ENCODE results near the gene CFAP53. TPM values are rescaled to one million over a fixed set of nuclear protein-coding genes. Genes with fewer than 3 reads are reported as not detected.
A peak's percentile ranks its signal among the peaks of the same experiment; 100 is the strongest.

The CFAP53 gene
- total RNA-seq, 1 donor from 2014 or later, result 0.16 TPM

DNA sequence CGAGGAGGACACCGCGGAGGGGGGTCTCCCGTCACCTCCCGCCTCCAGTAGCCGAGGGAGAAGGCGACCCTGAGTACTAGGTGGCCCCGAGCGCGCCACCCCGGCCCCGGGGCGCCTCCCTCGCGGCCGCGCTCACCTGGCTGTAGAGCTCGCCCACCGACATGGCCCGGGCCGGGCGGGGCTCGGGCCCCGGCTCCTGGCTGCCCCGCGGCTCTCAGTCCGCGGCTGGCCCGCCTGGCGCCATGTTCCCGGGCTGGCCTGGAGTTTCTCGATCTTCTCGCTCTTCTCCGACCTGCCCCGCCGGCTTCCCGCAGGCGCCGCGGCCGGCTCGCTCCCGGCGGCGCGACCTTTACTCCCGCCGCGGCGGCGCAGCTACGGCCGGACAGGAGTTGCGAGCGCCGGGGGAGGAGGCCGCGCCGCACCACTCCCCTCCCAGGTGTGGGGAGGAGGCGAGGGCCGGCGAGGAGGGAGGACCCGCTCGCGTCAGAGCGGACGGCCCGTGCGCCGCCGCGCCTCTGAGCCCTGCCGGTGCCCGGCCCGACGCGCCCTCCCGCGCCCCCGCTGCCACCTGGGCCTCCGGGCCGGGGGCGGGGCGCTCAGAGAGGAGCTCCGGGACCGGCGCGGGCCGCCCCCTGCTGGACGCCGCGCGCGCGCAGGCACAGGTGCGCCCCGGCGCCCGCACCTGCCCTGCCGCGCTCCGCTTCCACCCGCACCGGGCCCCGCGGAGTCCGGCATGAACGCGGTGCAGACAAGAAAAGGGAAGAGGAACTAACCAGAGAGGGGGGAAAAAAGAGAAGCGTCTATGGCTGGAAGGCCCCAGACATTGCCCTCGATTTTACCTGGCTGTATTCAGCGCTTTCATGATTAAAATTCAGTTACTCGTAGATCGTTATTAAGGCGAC, 71.4 kb downstream of the CFAP53 start, which contains the start of gene MYO5B:
Gene MYO5B (minus strand): TSS at position 517 of the 902 bp plus-strand sequence. CDS start 354 bp downstream, at position 163.
- H3K36me3 ChIP-seq, result no peaks in the 10 kb centered on the region
- H3K27ac ChIP-seq (replicated peaks), result no peak within 1 kb of the TSS
- DNase-seq, result peak; percentile 33
- H3K9me3 ChIP-seq (replicated peaks), result no peaks in the 10 kb centered on the region
- H3K4me1 ChIP-seq, result peaks cover 21% of the 10 kb centered on the region
- intact Hi-C loops (cut with micrococcal nuclease), result no loop called here
- TF ChIP-seq, protein P1, sequence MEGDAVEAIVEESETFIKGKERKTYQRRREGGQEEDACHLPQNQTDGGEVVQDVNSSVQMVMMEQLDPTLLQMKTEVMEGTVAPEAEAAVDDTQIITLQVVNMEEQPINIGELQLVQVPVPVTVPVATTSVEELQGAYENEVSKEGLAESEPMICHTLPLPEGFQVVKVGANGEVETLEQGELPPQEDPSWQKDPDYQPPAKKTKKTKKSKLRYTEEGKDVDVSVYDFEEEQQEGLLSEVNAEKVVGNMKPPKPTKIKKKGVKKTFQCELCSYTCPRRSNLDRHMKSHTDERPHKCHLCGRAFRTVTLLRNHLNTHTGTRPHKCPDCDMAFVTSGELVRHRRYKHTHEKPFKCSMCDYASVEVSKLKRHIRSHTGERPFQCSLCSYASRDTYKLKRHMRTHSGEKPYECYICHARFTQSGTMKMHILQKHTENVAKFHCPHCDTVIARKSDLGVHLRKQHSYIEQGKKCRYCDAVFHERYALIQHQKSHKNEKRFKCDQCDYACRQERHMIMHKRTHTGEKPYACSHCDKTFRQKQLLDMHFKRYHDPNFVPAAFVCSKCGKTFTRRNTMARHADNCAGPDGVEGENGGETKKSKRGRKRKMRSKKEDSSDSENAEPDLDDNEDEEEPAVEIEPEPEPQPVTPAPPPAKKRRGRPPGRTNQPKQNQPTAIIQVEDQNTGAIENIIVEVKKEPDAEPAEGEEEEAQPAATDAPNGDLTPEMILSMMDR (IDR thresholded peaks at IDR 0.05; ENCODE audit: borderline replicate concordance), result peak; percentile 58
- peaks cover 100% of the 10 kb centered on the region for H3K27me3 ChIP-seq (ENCODE audit: low read depth)
- H3K4me3 ChIP-seq, result peak within 1 kb of the TSS; percentile 71

DNA sequence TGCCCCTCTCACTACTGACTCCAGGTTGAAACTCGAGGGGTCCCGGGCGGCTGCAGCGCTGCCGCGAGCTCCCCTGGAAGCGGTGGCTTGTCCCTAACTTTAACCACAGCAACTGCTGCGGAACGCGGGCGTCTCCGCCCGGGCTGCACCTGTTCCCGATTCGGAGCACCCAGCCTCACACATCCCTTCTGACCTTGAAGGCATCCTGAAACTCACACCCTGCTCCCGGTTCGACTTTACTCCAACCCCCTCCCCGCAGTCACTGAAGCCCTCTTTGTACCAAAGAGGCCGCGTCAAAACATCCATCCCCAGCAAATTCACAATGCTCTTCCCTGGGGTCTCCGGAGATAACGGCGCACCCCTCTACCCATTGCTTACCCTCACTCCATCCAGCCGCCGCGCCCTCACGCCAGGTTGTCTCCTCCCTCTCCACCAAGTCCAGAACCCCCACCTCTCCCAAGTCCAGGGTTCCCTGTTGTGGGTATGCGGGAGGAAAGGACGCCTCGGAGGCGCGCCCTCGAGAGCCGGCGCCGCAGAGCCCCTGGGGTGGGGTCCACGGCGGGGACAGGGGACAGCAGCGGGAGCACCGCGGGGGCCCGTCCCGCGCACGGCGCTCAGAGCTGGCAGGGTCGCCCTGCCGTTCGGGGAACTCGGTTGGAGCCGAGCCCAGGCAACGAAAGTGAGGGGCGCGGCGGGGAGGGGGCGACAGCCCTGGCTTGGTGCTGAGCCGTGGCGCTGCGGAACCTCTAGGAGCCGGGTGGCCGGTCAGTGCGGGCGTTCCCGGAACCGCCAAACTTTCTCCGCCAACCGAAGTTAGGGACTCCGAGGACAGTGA, 72.3 kb downstream of the CFAP53 start:
- TF ChIP-seq, protein P1 (IDR thresholded peaks at IDR 0.05; ENCODE audit: borderline replicate concordance), result no peak
- no peak for DNase-seq
- H3K4me3 ChIP-seq, result peak overlapping the region; percentile 71
- H3K4me1 ChIP-seq, result peaks cover 21% of the 10 kb centered on the region
- no peaks in the 10 kb centered on the region for H3K9me3 ChIP-seq (replicated peaks)
- peaks cover 100% of the 10 kb centered on the region for H3K27me3 ChIP-seq (ENCODE audit: low read depth)
- H3K36me3 ChIP-seq, result no peaks in the 10 kb centered on the region
- intact Hi-C loops (cut with micrococcal nuclease), result no loop called here
- H3K27ac ChIP-seq (replicated peaks), result no peak overlapping the region

DNA sequence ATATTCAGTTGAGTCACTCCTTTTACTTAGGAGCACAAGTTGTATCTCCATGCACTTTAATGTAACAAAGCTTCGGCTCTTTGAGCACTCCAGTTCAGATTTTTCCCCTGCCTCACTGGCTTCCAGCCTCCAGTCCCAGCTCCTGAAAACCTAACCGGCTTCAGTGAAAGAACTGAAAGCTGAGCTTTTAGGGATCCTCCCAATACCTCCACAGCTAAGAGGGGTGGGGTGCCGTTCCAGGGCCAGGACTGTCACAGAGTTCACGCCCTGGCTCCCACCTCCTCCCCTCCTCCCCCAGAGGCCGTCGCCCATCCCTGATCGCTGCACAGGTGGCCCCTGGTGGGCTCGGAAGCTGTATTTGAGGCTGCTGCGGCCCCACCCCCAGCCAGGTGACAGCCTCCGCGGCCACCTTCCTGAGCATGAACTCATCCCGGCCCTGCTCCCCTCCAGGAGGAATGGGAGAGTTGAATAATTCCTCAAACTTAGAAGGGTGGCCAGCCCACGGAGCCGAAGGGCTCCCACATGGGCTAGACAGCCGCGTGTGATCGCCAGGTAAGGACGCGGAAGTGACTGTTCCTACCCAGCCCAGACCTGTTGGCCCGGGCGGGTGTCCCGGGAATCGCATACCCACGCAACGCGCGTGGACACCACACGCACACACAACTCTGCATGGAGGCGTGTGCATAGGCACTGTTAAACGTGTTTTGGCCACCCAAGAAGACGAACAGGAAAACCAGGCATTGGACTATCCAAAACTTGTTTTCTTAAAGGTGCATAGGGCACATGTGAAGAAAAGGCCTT, 73.1 kb downstream of the CFAP53 start:
- Histone ChIP-seq H3K9me3 (replicated peaks) (no peaks in the 10 kb centered on the region), H3K4me1 (peaks cover 21% of the 10 kb centered on the region), H3K27me3 (ENCODE audit: low read depth) (peaks cover 94% of the 10 kb centered on the region), H3K27ac (replicated peaks) (no peak overlapping the region), H3K4me3 (peak overlapping the region; percentile 71), H3K36me3 (no peaks in the 10 kb centered on the region)
- TF ChIP-seq, protein P1 (IDR thresholded peaks at IDR 0.05; ENCODE audit: borderline replicate concordance), result no peak
- intact Hi-C loops (cut with micrococcal nuclease), result no loop called here
- DNase-seq, result no peak

DNA sequence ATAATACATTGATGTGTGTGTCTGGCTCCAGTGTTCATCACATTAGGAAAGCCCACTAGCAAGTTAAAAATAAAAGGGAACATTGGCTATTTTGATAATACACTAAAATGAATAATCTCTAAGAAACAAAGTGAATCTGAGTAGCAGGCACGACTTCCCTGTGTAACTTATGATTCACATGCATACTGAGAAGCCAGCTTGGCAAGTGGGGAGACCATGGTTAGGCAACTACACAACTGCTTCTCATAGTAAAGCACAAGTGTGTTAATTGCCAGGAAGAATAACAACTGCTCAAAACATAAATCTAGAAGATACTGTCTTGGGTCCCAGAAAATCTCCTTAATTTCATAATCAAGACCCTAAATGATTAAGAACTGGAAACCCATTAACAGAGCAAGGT, 75.4 kb downstream of the CFAP53 start:
- no peak for DNase-seq
- Histone ChIP-seq H3K4me1 (peaks cover 21% of the 10 kb centered on the region), H3K9me3 (replicated peaks) (no peaks in the 10 kb centered on the region), H3K4me3 (no peak overlapping the region), H3K36me3 (no peaks in the 10 kb centered on the region), H3K27me3 (ENCODE audit: low read depth) (peaks cover 94% of the 10 kb centered on the region), H3K27ac (replicated peaks) (no peak overlapping the region)
- intact Hi-C loops (cut with micrococcal nuclease), result no loop called here
- TF ChIP-seq, protein P1 (IDR thresholded peaks at IDR 0.05; ENCODE audit: borderline replicate concordance), result no peak

DNA sequence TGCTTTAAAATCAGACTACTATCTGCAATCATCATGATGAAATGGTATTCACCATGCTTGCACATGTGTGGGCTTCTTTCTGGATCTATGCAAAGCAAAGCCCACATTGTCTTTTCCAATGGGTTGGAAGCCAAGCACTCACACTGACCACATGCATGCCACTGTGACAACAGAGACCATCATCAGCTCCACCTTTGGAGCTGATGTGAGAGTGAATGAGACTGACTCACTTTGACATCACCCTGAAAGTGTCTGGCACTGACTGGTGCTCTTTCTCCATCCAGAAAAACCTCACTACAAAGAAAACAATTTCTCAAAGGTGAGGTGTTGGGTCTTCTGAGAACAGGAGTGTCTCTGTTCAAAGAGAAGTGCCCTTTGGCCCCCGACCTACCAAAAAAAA, 76.1 kb downstream of the CFAP53 start:
- TF ChIP-seq, protein P1 (IDR thresholded peaks at IDR 0.05; ENCODE audit: borderline replicate concordance), result no peak
- intact Hi-C loops (cut with micrococcal nuclease), result no loop called here
- DNase-seq, result no peak
- Histone ChIP-seq H3K27ac (replicated peaks) (no peak overlapping the region), H3K36me3 (no peaks in the 10 kb centered on the region), H3K4me3 (no peak overlapping the region), H3K27me3 (ENCODE audit: low read depth) (peaks cover 92% of the 10 kb centered on the region), H3K9me3 (replicated peaks) (no peaks in the 10 kb centered on the region), H3K4me1 (peaks cover 17% of the 10 kb centered on the region)

Measured in left ventricle myocardium inferior (tissue), 1 donor.